GM18858 (cell line): ENCODE results near the gene RACK1.
"Not testable (repeated sequence)": the region's sequence is repeated elsewhere in the genome, so short reads cannot be mapped to it uniquely, and the experiment has no call there.

Source experiments
- ATAC-seq: cut with Tn5 transposase; IDR thresholded peaks from one replicate; pipeline ENCODE4 v1.9.1; 2021; ENCODE audit not compliant: unreplicated experiment

RACK1 gene

DNA sequence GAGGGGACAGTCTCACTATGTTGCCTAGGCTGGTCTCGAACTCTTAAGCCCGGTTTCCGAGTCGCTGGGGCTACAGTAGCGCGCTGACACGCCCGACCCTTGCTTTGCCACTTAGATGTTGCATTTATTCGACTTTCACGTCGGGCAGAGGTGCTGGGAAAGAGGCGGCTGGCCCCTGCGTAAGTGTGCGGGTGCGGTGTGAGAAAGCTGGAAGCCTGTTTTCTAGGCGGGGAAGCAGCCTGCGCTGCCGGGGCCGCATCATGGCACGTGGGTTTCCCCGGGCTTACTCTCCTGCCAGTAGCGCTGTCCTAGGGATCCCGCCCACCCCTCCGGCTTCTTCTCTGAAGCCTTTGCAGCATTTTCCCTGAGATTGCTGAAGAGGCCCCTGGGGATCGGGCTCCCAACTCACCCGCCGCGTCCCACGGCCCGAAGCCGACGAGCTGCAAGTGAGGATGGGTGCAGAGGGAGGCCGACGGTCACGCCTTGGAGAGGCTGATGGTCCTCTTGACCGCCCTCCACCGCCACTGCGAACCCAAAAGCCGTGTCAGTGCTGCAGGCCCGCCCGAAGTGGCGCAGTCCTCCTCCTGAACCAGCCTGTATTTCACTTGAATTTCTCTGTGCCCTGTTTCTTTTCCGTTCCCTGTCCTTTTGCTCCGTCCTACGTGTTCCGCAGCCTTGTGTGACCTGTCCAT lies 26.4 kb downstream of the RACK1 start:
- ATAC-seq = no peak

DNA sequence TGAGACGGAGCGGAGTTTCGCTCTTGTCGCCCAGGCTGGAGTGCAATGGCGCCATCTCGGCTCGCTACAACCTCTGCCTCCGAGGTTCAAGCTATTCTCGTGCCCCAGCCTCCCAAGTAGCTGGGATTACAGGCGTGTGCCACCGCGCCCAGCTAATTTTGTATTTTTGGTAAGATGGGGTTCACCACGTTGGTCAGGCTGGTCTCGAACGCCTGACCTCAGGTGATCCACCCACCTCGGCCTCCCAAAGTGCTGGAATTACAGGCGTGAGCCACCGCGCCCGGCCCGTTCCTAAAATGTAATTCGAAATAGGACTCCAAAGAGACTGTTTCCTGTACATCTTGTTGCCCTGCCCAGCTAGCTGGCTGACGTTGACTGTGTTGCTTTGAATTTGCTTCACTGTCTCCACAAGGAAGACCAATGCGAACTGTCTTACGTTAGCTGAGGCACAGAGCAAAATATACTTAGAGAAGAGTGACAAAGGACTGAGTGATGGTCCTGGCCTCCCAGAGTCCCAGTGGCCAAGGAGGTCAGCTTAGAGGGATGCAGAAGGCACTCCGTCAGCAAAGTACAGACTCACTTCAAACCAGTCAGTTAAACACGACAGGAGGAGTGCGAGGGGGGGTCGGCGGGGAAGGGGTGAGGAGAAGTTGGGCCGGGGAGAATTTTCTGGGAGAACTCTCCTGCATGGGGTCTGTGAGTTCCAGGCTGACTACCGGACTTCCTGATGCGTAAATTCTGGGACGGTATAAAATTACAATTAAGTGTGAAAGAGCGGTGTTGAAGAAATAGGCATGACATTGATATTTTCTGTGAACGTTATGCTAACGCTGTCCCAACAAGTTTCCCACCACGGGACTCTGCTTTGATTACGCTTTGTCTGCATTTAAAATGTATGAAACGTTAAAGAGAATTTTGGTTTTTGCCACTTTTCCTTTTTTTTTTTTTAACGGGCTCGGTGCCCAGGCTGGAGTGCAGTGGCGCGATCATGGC lies 27.4 kb downstream of the RACK1 start:
- ATAC-seq = no peak

DNA sequence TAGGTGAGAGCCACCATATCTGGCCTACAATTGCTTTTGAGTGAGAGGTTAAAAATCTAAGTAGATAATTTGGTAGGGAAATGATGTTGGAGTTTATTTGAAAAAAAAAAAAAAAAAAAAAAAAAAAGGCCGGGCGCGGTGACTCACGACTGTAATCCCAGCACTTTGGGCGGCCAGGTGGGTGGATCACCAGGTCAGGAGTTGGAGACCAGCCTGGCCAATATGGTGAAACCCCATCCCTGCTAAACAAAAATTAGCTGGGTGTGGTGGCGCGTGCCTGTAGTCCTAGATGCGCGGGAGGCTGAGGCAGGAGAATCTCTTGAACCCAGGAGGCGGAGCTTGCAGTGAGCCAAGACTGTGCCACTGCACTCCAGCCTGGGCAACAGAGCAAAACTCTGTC lies 29.5 kb downstream of the RACK1 start:
- not testable (repeated sequence) for ATAC-seq

DNA sequence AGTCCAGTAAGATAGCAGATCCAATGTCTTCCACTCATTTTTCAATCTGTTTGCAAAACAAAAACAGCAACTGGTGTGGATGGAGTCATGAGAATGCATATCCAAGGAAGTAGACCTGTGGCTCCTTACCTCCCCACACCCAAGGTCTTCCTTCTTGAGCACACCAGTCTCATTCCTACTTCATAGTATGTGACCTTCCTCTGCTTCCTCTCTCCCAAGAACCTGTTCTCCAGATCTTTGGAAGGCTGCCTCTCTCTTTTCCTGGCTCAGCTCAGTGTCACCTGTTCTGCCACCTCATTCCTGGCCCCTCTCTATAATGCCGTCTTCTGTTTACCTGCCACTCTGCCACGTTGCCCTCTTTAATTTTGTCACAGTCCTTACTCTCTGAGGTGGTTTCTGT lies 30.8 kb downstream of the RACK1 start:
- no peak for ATAC-seq

DNA sequence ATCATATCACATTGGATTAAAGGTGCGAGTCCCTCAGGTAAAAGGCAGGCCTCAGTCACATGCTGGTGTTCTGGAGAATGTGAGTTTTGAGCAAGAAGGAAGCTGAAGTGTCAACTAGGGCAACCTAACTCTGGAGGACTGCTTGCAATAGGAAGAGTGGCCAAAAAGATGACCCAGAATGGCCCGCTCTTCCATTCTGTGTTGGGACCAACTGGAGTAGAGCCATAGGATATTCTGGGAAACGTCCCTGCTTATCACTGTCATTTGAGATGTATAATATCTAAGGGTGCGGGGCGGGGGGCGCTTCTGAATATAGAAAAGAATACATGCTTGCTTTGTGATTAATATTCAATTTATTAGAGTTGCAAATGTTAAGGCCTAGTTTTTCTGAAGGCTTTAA lies 31.6 kb downstream of the RACK1 start:
- no peak for ATAC-seq

DNA sequence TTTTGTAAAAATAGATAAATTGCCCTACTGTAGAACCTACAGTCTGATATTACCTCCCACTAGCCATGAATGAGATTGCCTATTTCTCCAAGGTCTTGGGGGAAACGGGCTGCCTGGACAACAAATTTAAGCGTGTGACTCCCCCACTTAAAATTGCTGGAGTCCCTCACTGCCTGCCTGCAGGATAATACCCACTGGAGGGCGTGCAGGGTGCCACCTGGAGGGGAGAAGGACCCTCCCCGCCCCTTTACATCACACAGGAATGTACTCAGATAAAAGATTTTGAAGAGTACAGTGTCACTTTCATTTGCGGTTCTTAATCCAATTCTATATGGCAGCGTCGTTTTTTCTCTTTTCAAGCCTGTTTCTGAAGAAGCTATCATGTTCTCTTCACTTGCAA lies 32.5 kb downstream of the RACK1 start:
- no peak for ATAC-seq

DNA sequence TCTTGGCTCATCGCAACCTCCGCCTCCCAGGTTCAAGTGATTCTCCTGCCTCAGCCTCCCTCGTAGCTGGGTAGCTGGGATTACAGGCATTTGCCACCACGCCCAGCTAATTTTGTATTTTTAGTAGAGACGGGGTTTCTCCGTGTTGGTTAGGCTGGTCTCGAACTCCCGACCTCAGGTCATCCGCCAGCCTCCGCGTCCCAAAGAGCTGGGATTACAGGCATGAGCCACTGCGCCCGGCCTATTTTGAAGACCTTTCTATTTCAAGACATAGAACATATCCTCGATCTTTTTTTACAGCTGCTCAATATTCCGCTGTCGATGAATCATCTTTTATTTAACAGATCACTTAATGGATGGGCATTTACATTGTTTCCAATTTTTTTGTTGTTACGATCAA lies 33.0 kb downstream of the RACK1 start:
- not testable (repeated sequence) for ATAC-seq

DNA sequence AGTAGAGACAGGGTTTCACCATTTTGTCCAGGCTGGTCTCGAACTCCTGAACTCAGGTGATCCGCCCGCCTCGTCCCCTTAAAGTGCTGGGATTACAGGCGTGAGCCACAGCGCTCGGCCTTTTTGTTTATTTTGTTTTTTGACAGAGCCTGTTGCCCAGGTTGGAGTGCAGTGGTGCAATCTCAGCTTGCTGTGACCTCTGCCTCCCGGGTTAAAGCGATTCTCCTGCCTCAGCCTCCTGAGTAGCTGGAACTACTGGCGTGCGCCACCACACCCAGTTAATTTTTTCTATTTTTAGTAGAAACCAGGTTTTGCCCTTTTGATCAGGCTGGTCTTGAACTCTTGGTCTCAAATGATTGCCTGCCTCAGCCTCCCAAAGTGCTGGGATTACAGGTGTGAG lies 33.6 kb downstream of the RACK1 start:
- not testable (repeated sequence) for ATAC-seq

DNA sequence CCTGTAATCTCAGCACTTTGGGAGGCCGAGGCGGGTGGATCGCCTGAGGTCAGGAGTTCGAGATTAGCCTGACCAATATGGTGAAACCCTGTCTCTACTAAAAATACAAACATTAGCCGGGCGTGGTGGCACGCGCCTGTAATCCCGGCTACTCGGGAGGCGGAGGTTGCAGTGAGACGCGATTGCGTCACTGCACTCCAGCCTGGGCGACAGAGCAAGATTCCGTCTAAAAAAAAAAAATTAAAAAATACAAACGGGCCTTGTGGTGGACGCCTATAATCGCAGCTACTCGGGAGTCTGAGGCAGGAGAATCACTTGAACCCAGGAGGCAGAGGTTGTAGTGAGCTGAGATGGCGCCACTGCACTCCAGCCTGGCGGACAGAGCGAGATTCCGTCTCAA lies 34.7 kb downstream of the RACK1 start:
- ATAC-seq = not testable (repeated sequence)

DNA sequence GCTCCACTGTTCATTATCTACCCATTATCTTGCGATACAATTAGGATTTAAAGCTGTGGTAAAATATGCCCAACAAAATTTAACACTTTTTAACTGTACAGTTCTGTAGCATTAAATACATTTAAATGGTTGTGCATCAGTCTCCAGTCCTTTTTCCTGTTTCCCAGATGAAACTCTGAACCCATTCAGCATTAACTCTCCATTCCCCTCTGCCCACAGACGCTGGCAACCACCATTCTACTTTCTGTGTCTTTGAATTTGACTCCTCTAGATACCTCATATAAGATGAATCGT lies 35.8 kb downstream of the RACK1 start:
- no peak for ATAC-seq

DNA sequence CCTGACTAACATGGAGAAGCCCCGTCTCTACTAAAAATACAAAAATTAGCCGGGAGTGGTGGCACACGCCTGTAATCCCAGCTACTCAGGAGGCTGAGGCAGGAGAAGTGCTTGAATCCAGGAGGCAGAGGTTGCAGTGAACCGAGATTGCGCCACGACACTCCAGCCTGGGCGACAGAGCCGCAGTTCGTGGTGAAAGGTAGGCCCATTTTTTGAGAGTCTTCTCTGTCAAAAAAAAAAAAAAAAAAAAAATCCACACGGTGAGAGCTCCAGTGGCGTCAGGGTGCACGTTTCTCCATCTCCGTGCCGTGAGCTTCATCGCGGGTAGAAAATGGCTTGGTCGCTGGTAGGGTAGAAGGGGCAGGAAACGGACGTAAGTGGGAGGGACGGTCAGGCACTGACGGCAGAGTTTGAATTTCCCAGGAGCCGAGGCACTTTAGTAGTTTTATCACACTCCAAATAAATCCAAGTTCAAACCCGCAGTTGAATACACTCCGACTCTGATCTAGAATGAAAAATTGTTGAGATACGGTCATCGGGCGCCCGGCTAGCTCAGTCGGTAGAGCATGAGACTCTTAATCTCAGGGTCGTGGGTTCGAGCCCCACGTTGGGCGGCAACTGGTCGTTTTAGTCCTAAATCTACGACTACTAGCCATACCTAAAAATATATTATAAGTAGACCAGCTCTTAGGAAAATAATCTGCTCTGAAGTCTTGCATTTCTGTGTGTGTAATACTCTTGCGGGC lies 36.3 kb downstream of the RACK1 start:
- peak; percentile 25 for ATAC-seq

DNA sequence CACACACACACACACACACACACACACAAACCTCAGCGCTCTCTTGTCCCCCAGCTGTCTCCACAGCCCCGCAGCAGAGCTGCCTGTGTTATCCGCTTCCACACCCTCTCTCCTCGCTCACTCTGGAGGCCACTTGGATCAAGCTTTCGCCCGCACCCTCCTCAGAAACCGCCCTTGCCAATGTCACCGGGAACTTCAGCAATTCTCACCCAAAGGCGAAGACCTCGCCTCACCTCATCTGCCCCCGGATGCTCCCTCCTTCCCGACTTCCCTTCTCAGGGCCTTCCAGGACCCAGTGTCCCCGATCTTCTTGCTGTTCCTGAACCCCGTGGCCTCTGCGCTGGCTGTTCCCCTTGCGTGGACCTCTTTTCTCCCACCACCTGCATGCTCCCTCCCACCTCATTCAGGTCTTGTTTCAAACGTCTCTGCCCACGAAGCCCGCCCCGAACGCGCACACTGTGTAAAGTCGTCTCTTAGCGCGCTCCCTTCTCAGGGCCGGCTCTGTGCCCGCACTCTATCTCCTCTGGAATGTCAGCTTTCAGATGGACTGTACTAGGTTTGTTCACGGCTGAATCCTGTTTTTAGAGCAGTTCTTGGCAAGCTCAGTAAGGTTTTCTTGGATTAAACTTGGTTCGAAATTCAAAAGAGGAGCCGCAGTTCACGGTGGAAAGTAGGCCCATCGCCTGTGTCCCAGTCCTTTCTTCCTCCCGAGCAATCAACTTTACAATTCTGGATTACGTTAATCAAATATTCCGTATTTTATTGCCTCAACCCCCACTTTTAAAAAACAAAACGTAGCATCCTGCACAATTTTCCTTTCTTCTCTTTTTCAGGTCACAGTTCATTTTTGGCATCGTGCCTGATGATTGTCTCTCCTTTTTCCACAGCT lies 37.7 kb downstream of the RACK1 start:
- no peak for ATAC-seq

DNA sequence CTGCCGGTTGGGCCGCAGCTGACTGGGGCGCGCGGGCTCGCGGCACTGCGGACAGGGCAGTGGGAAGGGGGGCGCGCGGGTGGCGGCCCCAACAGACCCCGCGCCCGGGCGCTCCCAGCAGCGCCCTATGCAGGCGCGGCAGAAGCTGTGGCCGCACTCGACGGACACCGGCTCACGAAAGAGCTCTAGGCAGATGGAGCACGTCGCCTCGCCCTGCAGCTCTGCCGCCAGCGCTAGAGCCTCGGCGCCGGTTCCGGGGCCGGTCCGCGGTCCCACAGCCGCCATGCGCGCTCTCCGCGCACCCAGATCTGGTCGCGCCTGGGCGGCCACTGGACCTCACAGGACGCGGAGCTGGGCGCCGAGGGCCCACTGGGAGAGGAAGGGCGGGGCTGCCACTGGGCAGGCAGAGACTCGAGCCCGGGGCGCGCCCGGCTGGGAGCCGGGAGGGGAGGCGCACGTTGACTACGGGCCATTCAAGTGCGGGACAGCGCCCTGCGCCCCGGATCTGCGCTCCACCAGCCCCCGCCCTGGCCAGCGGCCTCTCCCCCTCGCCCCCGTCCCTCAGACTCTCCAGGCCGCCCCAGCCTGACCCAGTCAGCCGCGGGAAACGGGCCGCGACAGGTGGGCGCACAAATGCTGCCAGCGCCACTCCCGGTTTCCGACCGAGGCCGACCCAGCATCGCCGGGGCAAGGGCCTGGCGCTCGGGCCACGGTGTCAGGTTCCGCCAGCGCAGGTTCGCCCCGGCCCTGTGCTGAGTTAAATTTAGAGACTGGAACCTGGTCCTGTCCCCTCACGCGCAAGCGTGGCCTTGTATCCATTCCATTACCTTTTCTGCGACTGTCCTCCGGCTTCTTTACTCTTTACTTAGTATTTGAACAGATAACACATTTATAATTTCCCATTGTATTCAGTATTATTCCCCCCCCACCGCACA lies 38.6 kb downstream of the RACK1 start, which contains the start of gene TRIM7:
TRIM7 (minus strand) TSS at position 371 of the 935 bp plus-strand sequence; CDS start at position 285, 86 bp downstream.
- no peak for ATAC-seq

DNA sequence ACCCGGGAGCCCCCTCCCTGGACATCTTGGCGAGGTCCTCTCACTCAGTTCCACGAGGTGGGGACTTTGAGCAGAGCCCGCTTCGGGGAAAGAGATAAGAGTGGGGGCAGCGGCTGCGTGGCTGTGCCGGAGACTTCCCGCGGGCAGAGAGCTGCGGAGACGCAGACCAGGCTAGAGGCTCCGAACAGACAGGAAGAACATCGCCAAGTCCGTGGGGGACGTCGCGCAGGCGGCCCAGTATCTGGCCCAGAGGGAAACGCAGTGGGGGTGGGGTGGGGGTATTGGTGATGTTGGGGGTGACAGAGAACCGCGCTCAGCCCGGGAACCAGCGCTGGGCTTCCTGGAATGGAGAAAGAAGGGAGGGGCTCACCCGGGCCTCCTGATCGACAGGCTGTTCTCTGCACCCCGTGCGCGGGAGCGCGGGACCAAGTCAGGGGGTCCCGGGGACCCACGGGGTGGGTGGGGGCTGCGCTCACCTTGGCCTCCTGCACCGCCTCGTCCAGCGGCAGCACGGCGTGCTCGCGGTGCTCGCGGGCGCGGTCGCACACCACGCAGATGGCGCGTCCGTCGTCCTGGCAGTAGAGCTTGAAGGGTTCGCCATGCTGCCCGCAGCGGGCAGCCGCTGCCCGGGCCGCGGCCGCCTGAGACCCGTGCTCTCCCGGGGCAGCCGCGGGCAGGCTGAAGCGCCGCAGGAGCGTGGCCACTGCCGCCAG lies 39.4 kb downstream of the RACK1 start:
- no peak for ATAC-seq

DNA sequence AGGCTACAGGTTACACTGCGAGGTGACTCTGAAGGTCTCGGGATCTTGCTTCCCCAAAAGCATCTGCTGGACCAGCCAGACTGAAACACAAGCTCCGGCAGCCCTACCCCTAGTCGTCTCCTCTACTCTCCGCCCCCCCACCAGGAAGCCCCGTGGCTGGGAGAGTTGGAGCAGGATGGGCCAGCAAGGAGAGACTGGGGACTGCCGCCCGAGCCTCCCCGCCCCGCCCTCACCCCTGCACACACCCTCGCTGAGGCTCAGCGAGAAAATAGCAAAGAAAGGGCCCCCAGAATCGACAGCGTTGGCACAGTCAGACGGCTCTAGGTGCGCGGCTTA lies 40.0 kb downstream of the RACK1 start:
- ATAC-seq = no peak

DNA sequence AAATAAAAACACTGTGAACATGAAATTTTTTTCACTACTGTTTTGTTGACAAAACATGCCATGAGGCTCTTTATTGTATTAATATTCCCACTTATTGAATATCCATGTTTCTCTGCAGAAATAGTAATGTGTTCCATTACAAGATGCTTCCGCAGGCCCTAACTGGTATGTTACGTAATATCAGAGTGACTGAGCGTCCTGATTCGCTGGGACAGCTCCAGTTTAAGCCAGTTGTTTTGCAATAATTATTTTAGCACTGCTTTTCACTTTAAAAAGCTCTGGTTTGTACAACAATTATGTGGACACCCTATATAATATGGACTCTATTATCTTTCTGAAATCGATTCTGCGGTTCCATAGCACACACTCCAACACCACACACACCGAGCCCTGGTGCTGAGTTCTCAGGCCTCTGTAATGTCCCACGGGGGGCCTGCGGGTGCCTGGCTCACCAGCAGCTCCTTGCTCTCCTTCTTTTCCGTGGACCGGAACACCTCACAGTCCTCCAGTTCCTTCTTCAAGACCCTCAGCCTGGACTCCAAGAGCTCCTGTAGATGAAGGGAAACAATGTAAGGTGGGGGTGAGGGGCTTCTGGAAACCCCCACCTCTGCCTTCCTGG lies 40.5 kb downstream of the RACK1 start:
- no peak for ATAC-seq

DNA sequence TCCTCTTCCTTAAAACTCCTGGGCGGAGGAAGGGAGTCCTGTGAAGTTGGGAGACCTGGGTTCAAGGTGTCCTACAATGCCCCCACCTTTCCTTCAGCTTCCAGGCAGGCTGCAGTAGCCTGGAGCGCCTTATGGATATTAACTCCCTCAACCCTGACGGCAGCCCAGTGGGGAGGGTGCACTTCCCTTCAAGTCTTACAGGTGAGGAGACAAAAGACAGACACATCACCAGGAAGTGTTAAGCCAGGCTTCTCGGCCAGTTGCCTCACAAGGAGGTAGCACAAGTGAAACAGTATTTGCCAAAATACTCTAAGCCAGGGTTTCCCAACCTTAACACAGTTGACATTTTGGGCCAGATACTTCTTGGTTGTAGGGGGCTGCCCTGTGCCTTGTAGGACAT lies 42.9 kb downstream of the RACK1 start:
- ATAC-seq = no peak

DNA sequence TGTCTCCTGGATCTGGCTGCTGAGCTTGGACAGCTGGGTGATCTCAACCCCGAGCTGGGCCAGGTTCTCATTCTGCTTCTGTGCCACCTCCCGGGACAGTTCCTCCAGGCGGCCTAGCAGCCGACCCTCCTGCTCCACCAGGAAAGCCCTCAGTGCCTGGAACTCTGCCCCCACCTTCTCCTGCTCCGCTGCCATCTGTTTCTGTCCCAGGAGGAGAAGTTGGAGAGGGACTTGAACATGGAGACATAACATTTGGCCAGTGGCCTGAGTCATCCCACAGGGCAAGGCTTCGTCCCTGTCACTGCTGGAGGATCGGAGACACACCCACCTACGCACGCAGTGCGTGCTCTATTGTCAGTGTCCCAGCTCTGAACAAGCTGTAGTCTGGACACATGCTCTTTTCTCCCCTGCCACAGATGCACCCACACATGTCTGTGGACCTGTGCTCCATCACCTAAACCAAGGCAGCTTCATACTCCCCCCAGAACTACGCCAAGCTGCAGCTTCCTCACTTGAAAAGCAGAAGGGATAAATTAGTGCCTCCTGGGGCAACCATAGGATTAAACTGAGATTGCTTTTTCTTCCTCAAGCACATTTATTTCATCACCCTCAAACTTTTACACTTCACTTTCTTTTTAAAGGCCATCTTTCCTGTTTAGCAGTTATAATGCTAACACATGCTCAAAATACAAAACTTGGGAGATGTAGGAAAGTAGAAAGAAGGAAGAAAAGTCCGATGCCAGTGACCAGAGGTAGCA lies 43.6 kb downstream of the RACK1 start:
- ATAC-seq = no peak
